ENCODE data around the gene TCTA. TPM values are rescaled to one million over a fixed set of nuclear protein-coding genes. Genes with fewer than 3 reads are reported as not detected.

TCTA gene
- total and polyA plus RNA-seq, 10 of the 15 experiments (the other 5 are each of a cell fraction or from before 2014, with no cell fraction given), result 6.5 to 30.5 (median 18.3) TPM

- peaks cover 19% of the 10 kb centered on the region for H4K20me1 ChIP-seq (ENCODE audit: control insufficient read depth, insufficient read depth)
- POLR2A ChIA-PET, result no interaction called here
These were observed 5.4 kb upstream of the TCTA start for GRCh38 chr3:49406571-49407565.

More at GRCh38 chr3:49406571-49407565, 5.4 kb upstream of the TCTA start:
- in situ Hi-C loops (cut with MboI) (no loop called here), intact Hi-C loops (cut with micrococcal nuclease; ENCODE audit: unreplicated experiment) (loop anchor here (5.0 kb wide), 1 partner anchor 50 kb away; the partner anchor contains the start of gene GPX1)
- 71% methylated on average over 15 of the region's 17 CpGs for WGBS (ENCODE audit: insufficient coverage, insufficient replicate concordance, low lambda C conversion rate, missing lambda C conversion rate)
- Histone ChIP-seq H3K79me2 (ENCODE audit: control insufficient read depth, insufficient read depth, low read length) (peaks cover 95% of the 10 kb centered on the region), H2AFZ (ENCODE audit: control insufficient read depth, low read depth, low read length) (no peak overlapping the region), H3K4me2 (ENCODE audit: control insufficient read depth, insufficient read depth) (0 out of 2 replicates have a peak overlapping the region, but pooled peaks have one; percentile 17), H3K27ac (ENCODE audit: control insufficient read depth, insufficient read depth) (no peak overlapping the region), H3K9me3 (replicated peaks; ENCODE audit: control insufficient read depth, insufficient read depth, low read length) (no peaks in the 10 kb centered on the region; the same call in 1 of the 3 replicates), H3K4me1 (ENCODE audit: control insufficient read depth, insufficient read depth, low read length) (0 out of 2 replicates have a peak, but pooled peaks cover 3% of the 10 kb centered on the region), H3K4me3 (peak overlapping the region; percentile 29), H3K27me3 (replicated peaks in 1 of 2; ENCODE audit: control insufficient read depth in 2 of 2, insufficient read depth in 2 of 2, low read length in 1 of 2) (no peaks in the 10 kb centered on the region), H3K9ac (ENCODE audit: control insufficient read depth, insufficient read depth, low read length) (no peak overlapping the region), H3K36me3 (ENCODE audit: control insufficient read depth in 2 of 2, insufficient read depth in 2 of 2, low read length in 1 of 2) (peaks cover under 1 to 4% of the 10 kb centered on the region in 2 experiments; a peak in 3 of 4 replicates)
- SMC1A ChIA-PET (ENCODE audit: uncharacterized antibody, unreplicated experiment), result interaction anchor here (1.1 to 2.4 kb wide), 4 partner anchors 14 to 67 kb away, joined by 3 to 6 read pairs (median 4); partner anchors contain the start of gene USP4
- TF ChIP-seq YY1 (IDR thresholded peaks at IDR 0.05; ENCODE audit: low read depth, low read length) (no peak), NR2F1 (conservative IDR thresholded peaks at IDR 0.05) (peak; percentile 67; the same call in 1 of the 2 replicates)
- no TSS peak for BruUV-seq (replicated peaks)
- CTCF ChIA-PET, result interaction anchor here (0.6 to 3.1 kb wide), 5 partner anchors 18 to 129 kb away, joined by 3 to 15 read pairs (median 4); partner anchors contain the start of gene USP4
- ATAC-seq (no peak), FAIRE-seq (no peak), DNase-seq (ENCODE audit: low read depth, low spot score) (no peak)
- RAD21 ChIA-PET (ENCODE audit: unreplicated experiment), result interaction anchor here (1.2 to 2.0 kb wide), 2 partner anchors 22 to 67 kb away, joined by 4 to 14 read pairs; partner anchors contain the start of genes NICN1 and USP4
